Peyer's patch (tissue), 4 donors: Measurements from ENCODE around the gene MLXIP.

ENCODE experiments used
- POLR2A ChIP-seq, 2 donors: fragments of 450-650 bp; IDR thresholded peaks; one replicate each; pipeline ENCODE4 v1.5.1; 2017; ENCODE audit warnings: antibody characterized with exemption in 2 of 2, mild to moderate bottlenecking in 2 of 2, moderate library complexity in 2 of 2
- TF ChIP-seq, protein P1 (sequence below), 6 experiments: fragments of 450-650 bp in 4 of 6; fragments of 200-600 bp in 2 of 6; sonication (generic) in 1 of 6; IDR thresholded peaks; one replicate each; pipeline ENCODE4 v1.5.1; 2017 to 2019; ENCODE audit warnings: antibody characterized with exemption in 6 of 6, mild to moderate bottlenecking in 3 of 6, moderate library complexity in 1 of 6

- TF ChIP-seq, protein P1, sequence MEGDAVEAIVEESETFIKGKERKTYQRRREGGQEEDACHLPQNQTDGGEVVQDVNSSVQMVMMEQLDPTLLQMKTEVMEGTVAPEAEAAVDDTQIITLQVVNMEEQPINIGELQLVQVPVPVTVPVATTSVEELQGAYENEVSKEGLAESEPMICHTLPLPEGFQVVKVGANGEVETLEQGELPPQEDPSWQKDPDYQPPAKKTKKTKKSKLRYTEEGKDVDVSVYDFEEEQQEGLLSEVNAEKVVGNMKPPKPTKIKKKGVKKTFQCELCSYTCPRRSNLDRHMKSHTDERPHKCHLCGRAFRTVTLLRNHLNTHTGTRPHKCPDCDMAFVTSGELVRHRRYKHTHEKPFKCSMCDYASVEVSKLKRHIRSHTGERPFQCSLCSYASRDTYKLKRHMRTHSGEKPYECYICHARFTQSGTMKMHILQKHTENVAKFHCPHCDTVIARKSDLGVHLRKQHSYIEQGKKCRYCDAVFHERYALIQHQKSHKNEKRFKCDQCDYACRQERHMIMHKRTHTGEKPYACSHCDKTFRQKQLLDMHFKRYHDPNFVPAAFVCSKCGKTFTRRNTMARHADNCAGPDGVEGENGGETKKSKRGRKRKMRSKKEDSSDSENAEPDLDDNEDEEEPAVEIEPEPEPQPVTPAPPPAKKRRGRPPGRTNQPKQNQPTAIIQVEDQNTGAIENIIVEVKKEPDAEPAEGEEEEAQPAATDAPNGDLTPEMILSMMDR (IDR thresholded peaks at IDR 0.05), result no peak
- TF ChIP-seq POLR2A (IDR thresholded peaks at IDR 0.05), result no peak
Observed at GRCh38 chr12:122040579-122041386, 37.8 kb upstream of the MLXIP start.
